Smooth muscle cell of bladder (primary cell): ENCODE results near the gene DLG2. TPM values are rescaled to one million over a fixed set of nuclear protein-coding genes. Genes with fewer than 3 reads are reported as not detected.

Experiments used
- total RNA-seq: library from RNA; depleted of rRNA; stranded (reverse); fragments of >200 nt; gene quantifications from 2 replicates; pipeline ENCODE4 v1.2.3, GENCODE V29; 2014

Gene DLG2
- 0.85 and 1.6 TPM in 2 replicates for total RNA-seq

DNA sequence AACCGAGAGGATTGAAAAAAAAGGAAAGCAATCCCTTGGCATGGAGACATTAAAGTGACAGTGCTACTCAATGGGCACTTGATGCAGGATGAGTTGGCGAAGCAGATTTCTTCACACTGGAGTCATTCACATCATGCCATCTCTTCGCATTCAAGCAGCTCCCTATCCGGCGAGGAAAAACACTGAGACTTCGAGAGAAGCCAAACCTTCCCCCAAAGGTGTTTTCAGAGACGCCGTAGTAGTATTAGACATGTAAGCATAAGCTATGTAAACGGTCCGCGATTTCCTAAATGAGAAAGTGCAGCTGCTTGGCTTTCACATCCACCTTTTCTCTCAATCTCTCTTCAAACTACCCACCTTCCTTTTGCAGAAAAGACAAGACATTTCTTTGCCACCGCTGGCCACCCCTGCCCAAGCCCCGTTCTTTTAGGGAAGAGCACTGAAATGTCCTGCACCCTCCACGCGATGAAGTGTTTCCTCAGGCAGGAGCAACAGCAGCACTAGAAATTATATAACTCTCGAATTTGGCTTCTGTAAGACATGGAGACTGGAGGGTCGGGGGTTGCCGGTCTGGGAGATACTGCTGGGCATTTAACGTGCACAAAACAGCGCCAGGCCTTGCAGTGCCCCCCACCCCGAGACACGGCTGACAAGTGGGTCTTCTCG is at the start of gene DLG2:
TSS of gene DLG2 (minus strand) at position 13 of the 666 bp plus-strand sequence.

GRCh38 chr11:85664615-85665481 is 37.7 kb upstream of the DLG2 start, which contains the start of gene CREBZF:
Gene CREBZF, minus strand, starts transcription at chr11:85665129. Its CDS starts 254 bp downstream, at chr11:85664875.

DNA sequence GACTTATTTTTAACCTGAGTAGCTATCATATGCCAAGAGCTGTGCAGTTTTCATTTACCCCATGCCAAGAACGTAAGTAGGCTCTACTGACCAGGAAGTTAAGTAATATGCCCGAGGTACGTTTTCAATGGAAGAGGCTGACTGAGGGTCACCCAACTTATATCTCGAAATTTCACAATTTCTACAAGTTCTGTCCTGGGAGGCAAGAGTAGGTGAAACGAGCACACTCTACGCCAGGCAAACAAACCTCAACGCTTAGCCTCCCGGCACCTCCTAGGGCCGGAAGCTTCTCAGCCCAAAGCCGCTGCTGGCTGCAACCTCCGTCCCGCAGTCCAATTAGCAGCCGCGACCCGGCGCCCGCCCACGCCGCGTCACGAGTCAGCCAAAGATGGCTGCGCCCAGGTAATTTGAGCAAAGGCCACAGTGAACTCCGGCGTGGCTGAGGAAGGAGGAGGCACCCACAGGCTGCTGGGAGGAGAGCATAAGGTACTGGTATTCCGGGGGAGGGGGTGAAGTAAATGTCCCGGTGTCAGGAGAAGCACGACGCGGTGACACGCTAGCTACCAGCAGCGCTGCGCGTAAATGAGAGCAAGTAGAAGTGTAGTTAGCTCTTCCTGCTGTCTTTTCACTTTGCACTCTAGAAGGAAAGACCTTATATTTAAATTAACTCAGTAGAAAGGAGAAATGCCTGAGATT is 20.6 kb upstream of the DLG2 start, which contains the start of gene TMEM126A:
TSS of gene TMEM126A (plus strand) at position 364 of the 696 bp plus-strand sequence. CDS start 2,289 bp downstream, outside the sequence.

GRCh38 chr11:85627998-85628770 is 1.0 kb upstream of the DLG2 start, which contains the start of gene TMEM126B:
Gene TMEM126B, plus strand, starts transcription at chr11:85628593. Its CDS starts 15 bp downstream, at chr11:85628608.

Other genes starting within 250 kb of the DLG2 start
- gene TMEM126B, start 1.2 kb upstream of the DLG2 start, total RNA-seq: 42.4 and 43.5 TPM in 2 replicates
- 41.5 and 48.1 TPM in 2 replicates for gene TMEM126A, start 20.6 kb upstream of the DLG2 start, total RNA-seq
- 31.0 and 32.4 TPM in 2 replicates for gene CREBZF, start 37.8 kb upstream of the DLG2 start, total RNA-seq
- gene CCDC89, start 58.9 kb upstream of the DLG2 start, total RNA-seq: 3.3 and 4.3 TPM in 2 replicates
- 29.2 and 33.4 TPM in 2 replicates for gene SYTL2, start 183.8 kb upstream of the DLG2 start, total RNA-seq
- 0.18 TPM in 1 of 2 replicates, not detected in the other for gene CCDC83, start 228.0 kb upstream of the DLG2 start, total RNA-seq